Prostate gland (tissue), 2 donors: ENCODE measurements around the gene LSMEM2. TPM values are rescaled to one million over a fixed set of nuclear protein-coding genes. Genes with fewer than 3 reads are reported as not detected.

ENCODE experiments used
- DNase-seq: peaks from one replicate; pipeline ENCODE4 v3.0.0-alpha.2; 2019; ENCODE audit warnings: low spot score
- H3K27ac ChIP-seq, 2 donors: fragments of 200-600 bp; sonication (generic); 2 replicates each; pipeline ENCODE4 v1.5.1; 2017 to 2019
- H3K27me3 ChIP-seq: fragments of 200-600 bp; sonication (generic); replicated peaks from 2 replicates; pipeline ENCODE4 v1.5.1; 2019; ENCODE audit not compliant: insufficient read depth
- H3K36me3 ChIP-seq, 2 donors: fragments of 200-600 bp; sonication (generic); 1 replicate in 1 of 2; 2 replicates in 1 of 2; pipeline versions ENCODE4 v1.5.1 to v1.8.1; 2017 to 2019
- H3K4me1 ChIP-seq: fragments of 200-600 bp; sonication (generic); replicated peaks from 2 replicates; pipeline ENCODE4 v1.5.1; 2019
- H3K4me3 ChIP-seq, 2 donors: fragments of 200-600 bp; sonication (generic); 2 replicates each; pipeline ENCODE4 v1.5.1; 2017 to 2019
- H3K9me3 ChIP-seq: fragments of 200-600 bp; sonication (generic); 2 replicates; pipeline ENCODE4 v1.5.1; 2017
- POLR2A ChIP-seq: fragments of 450-650 bp; IDR thresholded peaks from one replicate; pipeline ENCODE4 v1.6.1; 2016; ENCODE audit warnings: antibody characterized with exemption, mild to moderate bottlenecking
- POLR2AphosphoS5 ChIP-seq: sonication (generic); formaldehyde crosslinking; IDR thresholded peaks from one replicate; pipeline ENCODE4 v1.6.1; 2017; ENCODE audit warnings: antibody characterized with exemption
- WGBS: methylation state at CpG from one replicate; pipeline ENCODE4 v1.1.5; 2018; 5-methylcytosine and 5-hydroxymethylcytosine counted together
- intact Hi-C: fragments of 100-400 bp; cut with DNase I; formaldehyde crosslinking; loops from one replicate; pipeline ENCODE4 v1.14.2; 2022
- total RNA-seq, 2 donors: library from RNA; depleted of rRNA; stranded (reverse); fragments of >200 nt; gene quantifications; one replicate each; pipeline ENCODE4 v1.1.0, GENCODE V29; 2016
- TF ChIP-seq, protein P1 (sequence below), 4 experiments: fragments of 200-600 bp in 2 of 4; fragments of 450-650 bp in 2 of 4; sonication (generic) in 2 of 4; IDR thresholded peaks; 1 replicate in 3 of 4; 2 replicates in 1 of 4; pipeline ENCODE4 v1.5.1; 2016 to 2019; ENCODE audit warnings: antibody characterized with exemption in 4 of 4, mild to moderate bottlenecking in 2 of 4, moderate library complexity in 2 of 4

Gene LSMEM2
- total RNA-seq, 2 donors from 2014 or later, result not detected

DNA sequence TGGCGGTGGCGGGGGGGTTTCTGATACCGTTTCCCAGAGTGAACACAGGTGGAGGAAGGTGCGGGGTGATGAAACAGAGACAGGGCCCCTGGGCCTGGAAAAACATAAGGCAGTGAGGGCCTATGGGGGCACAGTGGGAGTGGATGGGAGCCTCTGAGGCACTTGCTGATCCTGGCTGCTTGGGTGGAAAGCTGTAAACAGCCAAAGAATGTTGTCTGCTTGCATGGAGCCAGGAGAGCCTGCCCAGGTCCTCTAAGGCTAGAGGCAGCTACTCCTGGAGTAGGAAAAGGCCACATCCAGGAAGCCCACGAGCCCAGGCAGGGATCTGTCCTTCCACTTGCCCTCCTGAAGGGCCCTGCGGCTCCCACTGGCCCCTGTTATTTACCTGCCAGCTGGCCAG is 12.9 kb upstream of the LSMEM2 start:
- H3K4me1 ChIP-seq, result peaks cover 22% of the 10 kb centered on the region
- peak overlapping the region; percentile 80 to 81 for H3K27ac ChIP-seq
- no peaks in the 10 kb centered on the region for H3K27me3 ChIP-seq
- intact Hi-C loops, result no loop called here
- no peaks in the 10 kb centered on the region for H3K36me3 ChIP-seq
- no peak for DNase-seq
- no peak overlapping the region for H3K4me3 ChIP-seq
- TF ChIP-seq POLR2AphosphoS5, result no peak
- no peak for TF ChIP-seq POLR2A
- TF ChIP-seq, protein P1, sequence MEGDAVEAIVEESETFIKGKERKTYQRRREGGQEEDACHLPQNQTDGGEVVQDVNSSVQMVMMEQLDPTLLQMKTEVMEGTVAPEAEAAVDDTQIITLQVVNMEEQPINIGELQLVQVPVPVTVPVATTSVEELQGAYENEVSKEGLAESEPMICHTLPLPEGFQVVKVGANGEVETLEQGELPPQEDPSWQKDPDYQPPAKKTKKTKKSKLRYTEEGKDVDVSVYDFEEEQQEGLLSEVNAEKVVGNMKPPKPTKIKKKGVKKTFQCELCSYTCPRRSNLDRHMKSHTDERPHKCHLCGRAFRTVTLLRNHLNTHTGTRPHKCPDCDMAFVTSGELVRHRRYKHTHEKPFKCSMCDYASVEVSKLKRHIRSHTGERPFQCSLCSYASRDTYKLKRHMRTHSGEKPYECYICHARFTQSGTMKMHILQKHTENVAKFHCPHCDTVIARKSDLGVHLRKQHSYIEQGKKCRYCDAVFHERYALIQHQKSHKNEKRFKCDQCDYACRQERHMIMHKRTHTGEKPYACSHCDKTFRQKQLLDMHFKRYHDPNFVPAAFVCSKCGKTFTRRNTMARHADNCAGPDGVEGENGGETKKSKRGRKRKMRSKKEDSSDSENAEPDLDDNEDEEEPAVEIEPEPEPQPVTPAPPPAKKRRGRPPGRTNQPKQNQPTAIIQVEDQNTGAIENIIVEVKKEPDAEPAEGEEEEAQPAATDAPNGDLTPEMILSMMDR (IDR thresholded peaks at IDR 0.05), result no peak
- 69% methylated on average over 6 of the region's 6 CpGs for WGBS
- no peaks in the 10 kb centered on the region for H3K9me3 ChIP-seq

- Histone ChIP-seq H3K36me3 (no peaks in the 10 kb centered on the region), H3K27ac (peak overlapping the region; percentile 80 to 81), H3K27me3 (no peaks in the 10 kb centered on the region), H3K4me1 (peaks cover 18% of the 10 kb centered on the region), H3K9me3 (no peaks in the 10 kb centered on the region), H3K4me3 (peak overlapping the region; percentile 17 to 26)
- TF ChIP-seq, protein P1 (IDR thresholded peaks at IDR 0.05), result no peak
- TF ChIP-seq POLR2AphosphoS5 (no peak), POLR2A (no peak)
- WGBS, result 57% methylated on average over 7 of the region's 7 CpGs
- intact Hi-C loops, result no loop called here
- no peak for DNase-seq
Measured at GRCh38 chr3:50266836-50267235, 12.1 kb upstream of the LSMEM2 start.

GRCh38 chr3:50267280-50267913 is 11.5 kb upstream of the LSMEM2 start:
- DNase-seq, result peak; percentile 61
- TF ChIP-seq, protein P1 (IDR thresholded peaks at IDR 0.05), result peak in 1 of 4 experiments; percentile 14
- peak; percentile 65 for TF ChIP-seq POLR2AphosphoS5
- TF ChIP-seq POLR2A, result peak; percentile 51
- Histone ChIP-seq H3K27ac (peak overlapping the region; percentile 80 to 81), H3K4me1 (peaks cover 18% of the 10 kb centered on the region), H3K9me3 (no peaks in the 10 kb centered on the region), H3K4me3 (peak overlapping the region; percentile 17 to 26), H3K36me3 (no peaks in the 10 kb centered on the region), H3K27me3 (no peaks in the 10 kb centered on the region)
- 5% methylated on average over 22 of the region's 22 CpGs for WGBS
- intact Hi-C loops, result no loop called here

DNA sequence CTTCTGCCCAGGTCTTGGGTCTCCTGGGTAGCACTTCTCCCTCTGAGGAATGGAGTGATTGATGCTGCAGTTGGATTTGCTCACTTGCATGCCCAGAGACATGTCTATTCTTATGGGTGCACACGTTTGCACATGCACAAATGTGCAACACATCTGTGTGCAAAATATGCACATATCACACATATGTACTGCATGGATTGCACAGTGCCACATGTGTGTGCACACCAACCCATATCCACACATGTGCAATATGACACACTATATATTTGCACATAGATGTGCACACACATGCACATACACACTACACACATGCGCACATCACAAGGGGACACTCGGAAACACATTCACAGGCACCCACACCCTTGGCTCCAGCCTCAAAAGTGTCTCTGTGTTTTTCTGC is 10.6 kb upstream of the LSMEM2 start:
- DNase-seq, result no peak
- TF ChIP-seq POLR2AphosphoS5, result no peak
- TF ChIP-seq, protein P1 (IDR thresholded peaks at IDR 0.05), result no peak
- TF ChIP-seq POLR2A, result no peak
- Histone ChIP-seq H3K36me3 (no peaks in the 10 kb centered on the region), H3K4me3 (no peak overlapping the region), H3K9me3 (no peaks in the 10 kb centered on the region), H3K4me1 (peaks cover 18% of the 10 kb centered on the region), H3K27ac (no peak overlapping the region), H3K27me3 (no peaks in the 10 kb centered on the region)
- 32% methylated on average over 3 of the region's 3 CpGs for WGBS
- intact Hi-C loops, result no loop called here
